Chondrocyte (in vitro differentiated cells): Measurements from ENCODE around the gene PDZD2. TPM values are rescaled to one million over a fixed set of nuclear protein-coding genes. Genes with fewer than 3 reads are reported as not detected.

ENCODE experiments used
- DNase-seq: peaks from one replicate; pipeline ENCODE4 v3.0.0; 2021; ENCODE audit warnings: mixed read lengths, low spot score
- H3K27ac Mint-ChIP-seq: one replicate; pipeline ENCODE4 v1.8.0; 2021; ENCODE audit warnings: mild to moderate bottlenecking, moderate library complexity, mixed read lengths; ENCODE audit not compliant: unreplicated experiment
- H3K27me3 Mint-ChIP-seq: 2 replicates; pipeline ENCODE4 v1.8.0; 2021; ENCODE audit warnings: low read depth, mixed read lengths
- H3K36me3 Mint-ChIP-seq: 2 replicates; pipeline ENCODE4 v1.8.0; 2021; ENCODE audit warnings: low read depth, mixed read lengths
- H3K4me1 Mint-ChIP-seq: 2 replicates; pipeline ENCODE4 v1.8.0; 2021; ENCODE audit warnings: low read depth, mild to moderate bottlenecking, mixed read lengths
- H3K4me3 Mint-ChIP-seq: one replicate; pipeline ENCODE4 v1.8.0; 2021; ENCODE audit warnings: mild to moderate bottlenecking, moderate library complexity, mixed read lengths; ENCODE audit not compliant: unreplicated experiment
- H3K9me3 Mint-ChIP-seq: 2 replicates; pipeline ENCODE4 v1.8.0; 2021; ENCODE audit warnings: low read depth, mixed read lengths
- total RNA-seq: library from RNA; stranded (reverse); gene quantifications from 3 replicates; pipeline ENCODE4 v1.2.1, GENCODE V29; 2021
- TF ChIP-seq, protein P1 (sequence below): fragments of 200-600 bp; sonication (generic); IDR thresholded peaks from 2 replicates; pipeline ENCODE4 v1.5.0; 2021; ENCODE audit warnings: antibody characterized with exemption, mild to moderate bottlenecking, moderate library complexity

The PDZD2 gene
- total RNA-seq, 1 donor from 2014 or later = 30.9 TPM

DNA sequence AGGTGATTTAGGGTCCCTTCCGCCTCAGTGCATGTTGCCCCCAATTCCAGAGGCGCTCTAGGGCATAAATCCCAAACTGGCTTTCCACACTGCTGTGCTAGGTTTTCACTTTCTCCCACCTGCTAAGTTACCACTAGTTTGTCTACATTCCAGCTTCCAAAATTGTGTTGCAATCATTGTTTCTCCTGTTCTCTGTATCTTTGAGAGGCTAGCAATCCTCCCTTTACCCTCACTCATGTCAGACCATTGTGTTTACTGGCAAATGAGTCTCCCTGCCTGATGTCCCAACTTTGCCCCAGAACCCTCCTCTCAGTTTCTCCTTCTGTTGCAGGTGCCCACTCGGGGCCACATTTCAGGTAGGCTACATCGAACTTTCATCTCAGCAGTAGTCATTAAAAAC is 221.3 kb downstream of the PDZD2 start:
- H3K4me1 Mint-ChIP-seq = peaks cover 36% of the 10 kb centered on the region
- H3K27ac Mint-ChIP-seq = no peak overlapping the region
- no peak overlapping the region for H3K4me3 Mint-ChIP-seq
- peaks cover 21% of the 10 kb centered on the region for H3K36me3 Mint-ChIP-seq
- no peak for DNase-seq
- TF ChIP-seq, protein P1, sequence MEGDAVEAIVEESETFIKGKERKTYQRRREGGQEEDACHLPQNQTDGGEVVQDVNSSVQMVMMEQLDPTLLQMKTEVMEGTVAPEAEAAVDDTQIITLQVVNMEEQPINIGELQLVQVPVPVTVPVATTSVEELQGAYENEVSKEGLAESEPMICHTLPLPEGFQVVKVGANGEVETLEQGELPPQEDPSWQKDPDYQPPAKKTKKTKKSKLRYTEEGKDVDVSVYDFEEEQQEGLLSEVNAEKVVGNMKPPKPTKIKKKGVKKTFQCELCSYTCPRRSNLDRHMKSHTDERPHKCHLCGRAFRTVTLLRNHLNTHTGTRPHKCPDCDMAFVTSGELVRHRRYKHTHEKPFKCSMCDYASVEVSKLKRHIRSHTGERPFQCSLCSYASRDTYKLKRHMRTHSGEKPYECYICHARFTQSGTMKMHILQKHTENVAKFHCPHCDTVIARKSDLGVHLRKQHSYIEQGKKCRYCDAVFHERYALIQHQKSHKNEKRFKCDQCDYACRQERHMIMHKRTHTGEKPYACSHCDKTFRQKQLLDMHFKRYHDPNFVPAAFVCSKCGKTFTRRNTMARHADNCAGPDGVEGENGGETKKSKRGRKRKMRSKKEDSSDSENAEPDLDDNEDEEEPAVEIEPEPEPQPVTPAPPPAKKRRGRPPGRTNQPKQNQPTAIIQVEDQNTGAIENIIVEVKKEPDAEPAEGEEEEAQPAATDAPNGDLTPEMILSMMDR = no peak
- H3K9me3 Mint-ChIP-seq = peaks cover 7% of the 10 kb centered on the region
- no peaks in the 10 kb centered on the region for H3K27me3 Mint-ChIP-seq

DNA sequence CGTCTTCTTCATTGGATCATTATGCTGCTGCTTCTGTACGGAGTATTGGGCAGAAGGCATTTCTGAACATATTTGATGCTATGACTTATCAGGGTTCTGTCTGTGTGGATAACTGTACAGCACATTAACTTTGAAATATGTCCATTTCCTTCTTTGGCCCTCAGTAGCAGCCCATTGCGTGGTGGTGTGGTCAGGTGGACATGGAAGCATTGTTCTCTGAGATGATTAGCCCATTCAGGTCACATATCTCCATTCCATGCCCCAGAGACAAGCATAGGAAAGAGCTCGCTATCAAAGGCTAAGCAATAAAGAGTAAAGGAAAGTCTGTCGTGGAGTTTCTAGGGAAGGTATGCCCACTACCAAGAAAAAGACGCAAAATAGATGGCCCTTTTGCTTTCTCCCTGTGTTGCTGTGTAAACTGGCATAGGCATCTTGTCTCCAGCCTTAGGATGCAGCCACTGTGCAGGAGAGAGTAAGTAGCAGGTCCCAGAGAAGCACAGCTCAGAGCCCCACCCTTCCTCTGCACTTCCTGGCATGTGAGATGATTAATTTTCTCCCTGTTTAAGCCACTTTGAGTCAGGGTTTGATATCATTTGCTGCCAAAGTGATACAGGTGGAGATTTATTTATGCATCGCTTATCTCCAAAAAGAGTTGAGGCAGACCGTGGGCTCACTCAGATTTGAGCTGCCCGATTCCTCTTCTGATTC is 221.9 kb downstream of the PDZD2 start:
- Mint-ChIP-seq H3K27ac (peak overlapping the region; percentile 32), H3K4me1 (peaks cover 31% of the 10 kb centered on the region), H3K36me3 (peaks cover 21% of the 10 kb centered on the region), H3K27me3 (no peaks in the 10 kb centered on the region), H3K4me3 (no peak overlapping the region), H3K9me3 (peaks cover 7% of the 10 kb centered on the region)
- TF ChIP-seq, protein P1 = no peak
- DNase-seq = no peak

DNA sequence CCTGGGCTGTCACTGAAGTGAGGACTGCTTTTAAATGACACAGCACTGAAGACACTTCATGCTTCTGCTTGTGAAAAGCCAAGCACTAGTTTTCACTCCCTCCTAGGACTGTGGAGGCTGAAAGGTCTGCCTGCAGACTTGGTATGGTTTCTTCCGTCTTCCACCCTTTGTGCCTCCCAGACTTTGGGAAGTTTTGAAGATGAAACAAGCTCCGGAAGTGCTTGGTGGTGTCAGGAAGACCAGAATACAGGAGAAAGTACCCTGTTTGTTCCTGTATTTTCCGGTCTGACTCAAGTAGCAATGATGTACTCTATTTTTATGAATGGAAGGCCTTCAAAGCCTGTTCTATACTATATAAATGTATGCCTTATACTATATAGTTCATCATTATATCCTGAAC is 222.7 kb downstream of the PDZD2 start:
- TF ChIP-seq, protein P1 = no peak
- Mint-ChIP-seq H3K27ac (peak overlapping the region; percentile 32), H3K4me3 (no peak overlapping the region), H3K9me3 (peaks cover 7% of the 10 kb centered on the region), H3K27me3 (no peaks in the 10 kb centered on the region), H3K4me1 (peaks cover 32% of the 10 kb centered on the region), H3K36me3 (peaks cover 20% of the 10 kb centered on the region)
- no peak for DNase-seq

DNA sequence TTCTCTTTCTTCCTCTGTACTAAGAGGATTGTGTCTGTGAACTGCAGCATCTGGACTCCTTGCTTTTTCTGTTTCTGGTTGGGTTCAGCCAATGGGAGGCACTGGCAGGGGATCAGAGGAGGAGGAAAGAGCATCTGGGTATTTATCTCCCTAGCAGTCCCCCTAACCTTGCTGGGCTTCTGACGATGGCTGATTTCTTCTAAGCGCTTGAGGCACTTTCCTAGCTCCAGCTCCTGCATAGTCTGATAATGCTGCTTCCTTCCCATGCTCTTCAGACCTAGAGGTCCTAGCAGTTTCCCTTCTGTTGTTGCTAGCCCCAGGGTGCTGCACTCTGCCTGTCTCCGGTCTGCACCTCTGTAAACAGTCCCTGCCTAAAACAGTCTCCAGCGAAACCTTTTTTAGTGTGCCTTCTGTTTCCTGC is 225.1 kb downstream of the PDZD2 start:
- Mint-ChIP-seq H3K4me3 (no peak overlapping the region), H3K4me1 (peaks cover 33% of the 10 kb centered on the region), H3K36me3 (peaks cover 10% of the 10 kb centered on the region), H3K9me3 (peaks cover 6% of the 10 kb centered on the region), H3K27me3 (no peaks in the 10 kb centered on the region), H3K27ac (no peak overlapping the region)
- no peak for DNase-seq
- TF ChIP-seq, protein P1 = no peak

DNA sequence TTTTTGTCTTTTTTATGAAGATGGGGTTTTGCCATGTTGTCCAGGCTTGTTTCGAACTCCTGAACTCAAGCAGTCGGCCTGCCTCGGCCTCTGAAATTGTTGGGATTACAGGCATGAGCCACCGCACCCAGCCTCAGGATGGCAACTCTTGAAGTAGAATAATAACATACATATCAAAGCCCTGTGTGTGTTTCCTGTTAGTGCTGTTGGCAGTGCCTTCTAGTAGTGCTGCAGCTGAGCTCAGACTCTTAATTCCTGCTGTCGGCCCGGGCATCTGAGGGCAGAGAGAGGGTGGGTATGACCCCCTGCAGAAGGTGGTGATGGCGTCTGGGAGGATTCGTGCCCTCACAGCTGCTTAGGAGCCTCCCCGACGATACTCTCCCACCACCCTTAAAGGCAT is 227.2 kb downstream of the PDZD2 start:
- Mint-ChIP-seq H3K27ac (peak overlapping the region; percentile 47), H3K36me3 (no peaks in the 10 kb centered on the region), H3K4me1 (peaks cover 37% of the 10 kb centered on the region), H3K27me3 (no peaks in the 10 kb centered on the region), H3K4me3 (no peak overlapping the region), H3K9me3 (no peaks in the 10 kb centered on the region)
- DNase-seq = no peak
- TF ChIP-seq, protein P1 = no peak
